NCI-H2227 treated with DMSO at 0.1 percent for 48 hours (cell line): ENCODE results near the gene AAK1.
A peak's percentile ranks its signal among the peaks of the same experiment; 100 is the strongest.
"Not testable (repeated sequence)": the region's sequence is repeated elsewhere in the genome, so short reads cannot be mapped to it uniquely, and the experiment has no call there.

Source experiments
- DNase-seq: peaks from one replicate; lab custom pipeline; 2025; lab: John Stamatoyannopoulos, UW

Gene AAK1

DNA sequence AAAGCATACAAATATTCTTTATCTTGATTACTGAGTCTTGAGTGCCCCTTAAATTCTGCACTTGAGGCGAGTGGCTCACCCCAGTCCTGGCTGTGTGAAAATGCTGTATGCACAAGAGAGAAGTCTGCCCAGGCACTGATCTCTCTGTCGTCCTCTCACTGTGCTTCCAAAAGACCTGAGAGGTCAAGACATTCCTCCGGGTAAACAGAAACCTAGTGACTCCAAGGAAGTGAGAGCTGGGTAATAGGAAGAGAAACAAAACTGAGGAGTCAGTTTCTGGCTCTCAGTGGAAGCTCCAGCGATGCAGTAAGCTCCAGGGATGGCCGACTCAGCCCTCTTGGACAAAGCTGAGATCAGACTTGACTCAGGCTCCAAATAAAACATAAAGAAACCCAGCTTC lies 70.9 kb downstream of the AAK1 start:
- DNase-seq = no peak

GRCh38 chr2:69571189-69571588 lies 72.3 kb downstream of the AAK1 start:
- no peak for DNase-seq

GRCh38 chr2:69570474-69570873 lies 73.1 kb downstream of the AAK1 start:
- no peak for DNase-seq

DNA sequence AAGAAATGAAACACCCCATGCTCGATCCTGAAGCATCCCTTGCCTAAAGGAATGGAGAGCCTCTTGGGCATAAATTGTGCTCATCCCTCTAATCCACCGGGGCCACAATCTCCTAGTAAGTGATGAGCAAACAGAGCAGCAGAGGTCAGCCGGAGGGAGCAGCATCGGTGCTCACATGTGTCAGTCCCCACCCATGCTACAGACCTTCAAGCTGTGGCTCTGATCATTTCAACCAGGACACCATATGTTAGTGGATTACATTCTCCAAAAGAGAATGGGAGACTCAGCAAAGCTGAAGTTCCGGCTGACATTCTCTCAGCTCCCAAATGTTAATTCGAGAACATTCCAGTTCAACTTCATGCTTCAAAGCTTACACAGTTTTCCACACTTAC lies 75.6 kb downstream of the AAK1 start:
- no peak for DNase-seq

DNA sequence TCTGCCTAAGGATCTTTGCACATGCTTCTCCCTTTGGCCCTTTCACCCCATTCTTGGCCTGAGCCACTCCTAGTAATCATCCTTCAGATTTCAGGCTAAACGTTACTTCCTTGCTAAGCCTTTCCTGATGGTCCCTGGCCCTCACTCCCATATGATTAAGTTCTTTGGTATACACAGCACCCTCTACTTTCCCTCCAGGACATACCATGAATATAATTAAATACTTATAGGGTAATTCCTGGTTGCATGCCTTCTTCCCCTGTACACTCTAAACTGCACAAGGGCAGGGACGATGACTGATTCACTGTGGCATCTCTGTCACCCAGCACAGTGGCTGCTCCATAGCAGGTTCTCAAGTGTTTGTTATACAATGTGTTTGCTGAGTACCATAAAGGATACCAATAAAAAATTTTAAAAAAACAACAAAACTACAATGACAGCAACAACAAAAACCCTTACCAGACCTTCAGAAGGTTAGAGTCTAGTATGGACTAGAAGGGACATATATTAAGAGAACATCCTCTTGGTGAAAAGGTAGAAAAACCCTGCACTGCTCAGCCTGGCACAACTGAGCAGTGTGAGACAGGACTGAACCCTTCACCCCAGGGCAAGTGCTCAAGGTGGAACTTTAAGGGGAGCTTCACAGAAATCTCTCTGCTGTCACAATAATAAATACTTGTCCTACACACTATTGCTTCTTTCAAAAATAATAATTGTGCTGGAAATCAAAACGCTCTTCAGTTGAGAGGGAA lies 76.2 kb downstream of the AAK1 start:
- no peak for DNase-seq

GRCh38 chr2:69566669-69567068 lies 76.9 kb downstream of the AAK1 start:
- DNase-seq = no peak

GRCh38 chr2:69565431-69565839 lies 78.1 kb downstream of the AAK1 start:
- DNase-seq = no peak

- no peak for DNase-seq
Measured at GRCh38 chr2:69564604-69565003, 78.9 kb downstream of the AAK1 start.

DNA sequence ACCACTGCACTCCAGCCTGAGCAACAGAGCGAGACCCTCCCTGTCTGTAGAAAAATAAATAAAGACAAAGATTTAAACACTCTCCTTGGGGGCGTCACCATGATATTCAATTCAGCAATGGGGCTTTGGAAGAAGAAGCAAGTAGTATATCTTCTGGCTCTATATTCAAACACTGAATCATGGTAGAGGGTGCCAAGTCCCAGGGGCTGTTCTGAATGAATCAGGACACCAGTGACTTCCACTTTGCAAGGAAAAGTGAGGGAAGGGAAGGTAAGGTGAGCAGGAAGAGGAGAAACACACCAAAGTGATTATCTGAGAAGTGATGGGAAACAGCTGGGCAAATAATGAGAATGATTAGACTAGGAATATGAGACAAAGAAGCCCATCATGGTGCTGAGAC lies 80.5 kb downstream of the AAK1 start:
- DNase-seq = no peak

- no peak for DNase-seq
Measured at GRCh38 chr2:69561101-69561500, 82.4 kb downstream of the AAK1 start.

GRCh38 chr2:69560147-69560482 lies 83.4 kb downstream of the AAK1 start:
- no peak for DNase-seq

- peak; percentile 25 for DNase-seq
Measured at GRCh38 chr2:69559442-69560146, 83.9 kb downstream of the AAK1 start.

GRCh38 chr2:69556008-69556407 lies 87.5 kb downstream of the AAK1 start:
- DNase-seq = no peak

DNA sequence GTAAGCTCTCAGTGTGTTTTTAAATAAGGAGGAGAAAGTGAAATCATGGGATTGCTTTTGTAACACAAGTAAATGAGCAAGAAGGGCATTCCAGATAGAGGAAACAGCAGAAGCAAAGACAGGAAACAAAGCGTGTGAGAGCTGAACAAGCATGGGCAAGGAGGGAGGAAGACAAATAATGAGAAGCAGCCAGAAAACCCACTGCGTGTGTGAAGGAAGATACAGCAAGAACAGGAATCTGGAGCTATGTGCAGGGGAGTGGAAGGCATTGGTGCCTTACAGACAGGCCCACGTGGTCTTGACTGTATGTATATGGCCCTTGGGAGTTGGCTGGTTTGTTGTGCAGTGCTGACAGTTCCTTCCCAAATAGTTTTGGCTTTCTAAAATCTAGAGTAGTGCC lies 88.6 kb downstream of the AAK1 start:
- no peak for DNase-seq

DNA sequence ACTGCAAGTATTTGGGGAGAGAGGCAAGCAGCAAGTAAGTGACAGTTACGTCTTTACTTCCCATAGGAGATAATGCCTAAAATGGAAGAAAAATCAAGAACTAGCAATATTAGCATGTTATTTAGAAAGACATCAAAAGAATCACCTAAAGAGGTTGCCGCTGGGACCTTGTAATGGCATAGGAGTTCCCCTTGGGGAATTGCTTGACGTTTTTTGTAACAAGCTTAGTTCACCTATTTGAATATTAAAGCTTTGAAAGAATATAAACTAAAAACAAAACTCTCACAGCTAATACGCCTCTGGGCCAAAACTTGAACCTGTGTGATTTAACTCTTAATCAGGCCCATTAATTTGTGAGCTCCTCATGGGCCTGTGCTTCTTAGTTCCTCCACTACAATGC lies 89.0 kb downstream of the AAK1 start:
- no peak for DNase-seq

- no peak for DNase-seq
Measured at GRCh38 chr2:69553991-69554390, 89.5 kb downstream of the AAK1 start.

GRCh38 chr2:69550511-69550910 lies 93.0 kb downstream of the AAK1 start:
- DNase-seq = not testable (repeated sequence)

DNA sequence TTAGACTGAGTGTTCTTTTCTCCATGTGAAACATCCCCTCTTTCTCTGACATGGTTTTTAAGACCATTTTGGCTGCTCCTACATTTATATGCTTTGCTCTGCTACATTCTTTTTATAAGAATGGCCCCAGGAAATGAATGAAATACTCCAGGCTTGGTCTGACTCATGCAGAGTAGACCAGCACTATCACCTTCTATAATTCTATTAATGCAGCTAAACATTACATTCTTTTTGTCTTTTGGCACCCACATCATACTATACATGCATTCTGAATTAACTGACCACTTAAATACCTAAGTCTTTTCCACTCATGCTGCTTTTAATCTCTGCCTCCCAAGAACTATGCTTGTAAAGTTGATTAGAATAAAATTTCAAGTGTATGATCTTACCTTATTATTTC lies 94.1 kb downstream of the AAK1 start:
- DNase-seq = no peak

DNA sequence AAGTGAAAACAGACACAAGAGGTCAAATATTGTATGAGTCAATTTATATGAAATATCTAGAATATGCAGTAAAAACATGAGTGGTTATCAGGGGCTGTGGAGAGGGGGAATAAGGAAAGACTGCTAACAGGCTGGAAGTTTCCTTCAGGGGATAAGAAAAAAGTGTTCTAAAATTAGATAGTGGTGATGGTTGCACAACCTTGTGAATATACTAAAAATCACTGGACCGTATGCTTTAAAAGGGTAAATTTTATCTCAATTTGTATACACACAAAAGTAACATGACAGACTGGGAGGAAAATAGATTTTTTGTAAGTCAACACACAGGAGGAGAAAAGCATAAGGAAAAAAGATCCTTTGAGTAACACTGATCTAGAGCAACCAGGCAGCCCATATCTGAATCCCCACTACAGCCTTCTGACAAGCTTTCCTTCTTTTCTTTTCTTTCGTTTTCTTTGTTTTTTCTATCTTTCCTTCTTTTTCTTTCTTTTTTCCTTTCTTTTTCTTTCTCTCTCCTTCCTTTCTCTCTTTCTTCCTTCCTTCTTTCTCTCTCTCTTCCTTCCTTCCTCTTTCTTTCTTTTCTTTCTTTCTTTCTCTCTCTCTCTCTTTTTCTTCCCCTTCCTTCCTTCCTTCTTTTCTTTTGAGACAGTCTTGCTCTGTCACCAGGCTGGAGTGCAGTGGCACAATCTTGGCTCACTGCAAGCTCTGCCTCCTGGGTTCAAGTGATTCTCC lies 95.4 kb downstream of the AAK1 start:
- no peak for DNase-seq

DNA sequence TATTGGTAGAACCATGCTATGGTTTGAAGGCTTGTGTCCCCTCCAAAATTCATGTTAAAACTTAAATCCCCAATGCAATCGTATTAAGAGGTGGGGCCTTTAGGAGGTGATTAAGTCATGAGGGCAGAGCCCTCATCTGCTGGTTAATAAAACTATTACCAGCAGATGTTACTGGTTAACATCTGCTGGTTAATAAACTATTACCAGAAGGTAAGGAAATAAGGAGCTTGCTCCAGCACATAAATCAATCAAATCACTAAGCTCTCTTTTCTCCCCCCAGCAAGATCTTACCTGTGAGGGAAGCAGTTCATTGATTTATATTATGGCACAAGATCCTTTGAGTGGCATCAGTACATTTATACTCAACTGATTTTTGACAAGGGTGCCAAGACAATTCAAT lies 96.9 kb downstream of the AAK1 start:
- no peak for DNase-seq

DNA sequence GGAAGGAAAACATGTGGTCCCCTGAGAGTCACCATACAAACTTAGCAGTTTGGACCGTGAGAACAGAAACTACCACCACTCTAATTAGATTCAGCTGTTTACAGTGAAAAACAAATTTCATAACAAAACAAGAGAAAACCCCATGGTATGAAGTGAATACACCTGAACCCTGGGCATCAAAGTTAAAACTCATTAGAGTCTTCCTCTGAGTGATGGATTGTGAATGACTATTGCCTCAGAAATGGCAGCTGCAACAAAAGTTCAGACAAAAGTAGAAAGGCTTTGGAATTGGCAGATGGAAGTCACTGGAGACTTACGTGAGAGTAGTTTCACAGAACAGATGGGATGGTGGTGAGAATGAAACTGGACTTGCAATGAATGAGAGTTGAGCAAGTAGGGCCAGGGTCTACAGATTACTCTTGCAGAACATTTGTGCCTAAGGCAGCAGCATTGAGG lies 98.0 kb downstream of the AAK1 start:
- DNase-seq = no peak

DNA sequence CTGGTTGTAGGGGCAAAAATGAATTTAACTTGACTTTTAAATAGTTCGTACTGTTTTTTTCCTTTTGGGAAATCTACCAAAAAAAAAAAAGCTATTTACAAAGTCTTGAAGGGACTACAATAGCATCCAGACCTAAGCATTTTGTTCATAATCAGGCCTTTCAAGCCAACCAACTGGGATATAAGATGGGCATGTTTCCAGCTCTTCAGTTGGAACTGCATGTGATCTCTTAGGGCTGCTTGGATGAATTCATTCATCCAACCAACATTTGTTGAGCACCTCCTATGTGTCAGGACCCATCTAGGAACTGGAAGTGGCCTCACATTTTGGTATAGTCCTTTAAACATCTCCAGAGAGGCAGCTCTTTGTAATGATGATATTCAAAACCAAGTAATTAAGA lies 98.6 kb downstream of the AAK1 start:
- no peak for DNase-seq

GRCh38 chr2:69539549-69539908 lies 104.0 kb downstream of the AAK1 start:
- no peak for DNase-seq
